Keratinocyte (primary cell): Measurements from ENCODE around the gene TACC2.

Experiments
- CTCF ChIP-seq, 3 experiments: IDR thresholded peaks in 1 of 3; conservative IDR thresholded peaks in 1 of 3; optimal IDR thresholded peaks in 1 of 3; 2 replicates in 2 of 3; 3 replicates in 1 of 3; pipeline versions ENCODE3 to v1.5.1; 2011; ENCODE audit warnings: low read length in 3 of 3, mild to moderate bottlenecking in 3 of 3, moderate library complexity in 2 of 3, control low read depth in 1 of 3, inconsistent platforms in 1 of 3; ENCODE audit not compliant: insufficient read depth in 2 of 3; ENCODE audit errors: extremely low read depth in 1 of 3
- EZH2 ChIP-seq: IDR thresholded peaks from one replicate; pipeline ENCODE4 v1.6.1; 2012; ENCODE audit warnings: inconsistent platforms, mild to moderate bottlenecking, low read length, moderate library complexity

- TF ChIP-seq CTCF (optimal IDR thresholded peaks at IDR 0.05 in 1 of 3, IDR thresholded peaks at IDR 0.05 in 1 of 3, conservative IDR thresholded peaks at IDR 0.05 in 1 of 3; ENCODE audit: extremely low read depth in 1 of 3, insufficient read depth in 2 of 3, low read length in 3 of 3) (no peak), EZH2 (no peak)
These were observed 162.2 kb downstream of the TACC2 start for GRCh38 chr10:122151121-122151694.
